ENCODE results near the gene CARD14. TPM values are rescaled to one million over a fixed set of nuclear protein-coding genes. Genes with fewer than 3 reads are reported as not detected.

The CARD14 gene
- total and polyA plus RNA-seq, 2 of the 13 experiments (the other 11 are each of a cell fraction or from before 2014, with no cell fraction given): 0.11 TPM; not detected in 1

GRCh38 chr17:80253631-80254395 is 84.0 kb downstream of the CARD14 start:
- WGBS (ENCODE audit: low lambda C conversion rate): 93% methylated on average over 16 of the region's 21 CpGs
- FAIRE-seq (no peak), DNase-seq (ENCODE audit: low spot score) (no peak), ATAC-seq (no peak)
- no peaks in the 10 kb centered on the region for H3K36me3 ChIP-seq (replicated peaks in 1 of 2; ENCODE audit: control insufficient read depth in 1 of 2, insufficient read depth in 2 of 2, low read length in 2 of 2)
- no peak overlapping the region for H3K27ac ChIP-seq (ENCODE audit: extremely low read length, insufficient read depth, low read length)
- no peak overlapping the region for H3K4me3 ChIP-seq (replicated peaks in 1 of 3; ENCODE audit: insufficient read depth in 1 of 3, low read depth in 2 of 3, low read length in 3 of 3)
- intact Hi-C loops (cut with micrococcal nuclease; ENCODE audit: unreplicated experiment): no loop called here
- ChIA-PET CTCF (ENCODE audit: low intra/inter-chr PET ratio, low total read pairs) (no interaction called here), POLR2A (interaction anchor here (0.7 to 1.9 kb wide), 2 partner anchors 10 to 19 kb away, joined by 3 to 8 read pairs; no protein-coding TSS in a partner anchor)
- H3K79me2 ChIP-seq (ENCODE audit: insufficient read depth, low read length): no peaks in the 10 kb centered on the region
- no peaks in the 10 kb centered on the region for H3K27me3 ChIP-seq (ENCODE audit: control insufficient read depth in 1 of 2, insufficient read depth in 2 of 2, low read length in 2 of 2)
- H3K9me3 ChIP-seq (ENCODE audit: low read length): no peaks in the 10 kb centered on the region
- peaks cover 20% of the 10 kb centered on the region for H3K4me1 ChIP-seq (ENCODE audit: insufficient read depth, low read length)
- no peaks in the 10 kb centered on the region for H4K20me1 ChIP-seq (ENCODE audit: insufficient read depth, low read length)
- in situ Hi-C loops (cut with HindIII; ENCODE audit: extremely low pct_ligation_motif_present, low pct_unique_long_range_greater_than_20kb): no loop called here
- H3K4me2 ChIP-seq (ENCODE audit: low read depth, low read length): no peak overlapping the region
- no peak overlapping the region for H3K9ac ChIP-seq (ENCODE audit: insufficient read depth, low read depth, low read length)
- H2AFZ ChIP-seq (ENCODE audit: low read length): no peak overlapping the region
- no TSS peak for BruUV-seq (replicated peaks)
- TF ChIP-seq ZBTB33 (CRISPR knock-in tag; IDR thresholded peaks at IDR 0.05) (peak; percentile 74), ZNF382 (CRISPR knock-in tag; IDR thresholded peaks at IDR 0.05; ENCODE audit: borderline replicate concordance) (no peak), HCFC1 (IDR thresholded peaks at IDR 0.05; ENCODE audit: low read depth, low read length) (no peak)
- TF ChIP-seq, protein P1, sequence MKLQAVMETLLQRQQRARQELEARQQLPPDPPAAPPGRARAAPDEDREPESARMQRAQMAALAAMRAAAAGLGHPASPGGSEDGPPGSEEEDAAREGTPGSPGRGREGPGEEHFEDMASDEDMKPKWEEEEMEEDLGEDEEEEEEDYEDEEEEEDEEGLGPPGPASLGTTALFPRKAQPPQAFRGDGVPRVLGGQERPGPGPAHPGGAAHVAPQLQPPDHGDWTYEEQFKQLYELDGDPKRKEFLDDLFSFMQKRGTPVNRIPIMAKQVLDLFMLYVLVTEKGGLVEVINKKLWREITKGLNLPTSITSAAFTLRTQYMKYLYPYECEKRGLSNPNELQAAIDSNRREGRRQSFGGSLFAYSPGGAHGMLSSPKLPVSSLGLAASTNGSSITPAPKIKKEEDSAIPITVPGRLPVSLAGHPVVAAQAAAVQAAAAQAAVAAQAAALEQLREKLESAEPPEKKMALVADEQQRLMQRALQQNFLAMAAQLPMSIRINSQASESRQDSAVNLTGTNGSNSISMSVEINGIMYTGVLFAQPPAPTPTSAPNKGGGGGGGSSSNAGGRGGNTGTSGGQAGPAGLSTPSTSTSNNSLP (IDR thresholded peaks at IDR 0.05; ENCODE audit: low read depth, low read length): no peak
